ENCODE measurements around the gene PITPNM3. TPM values are rescaled to one million over a fixed set of nuclear protein-coding genes. Genes with fewer than 3 reads are reported as not detected.

Gene PITPNM3
- total RNA-seq, 1 experiment from 2014 or later: 0.71 TPM

- no peak for DNase-seq (ENCODE audit: low spot score)
These were observed 13.0 kb downstream of the PITPNM3 start for GRCh38 chr17:6543079-6544010.

GRCh38 chr17:6542577-6542976 lies 13.8 kb downstream of the PITPNM3 start:
- Histone ChIP-seq H3K27ac (ENCODE audit: low read depth, low read length, poor library complexity, severe bottlenecking) (no peak overlapping the region), H3K9me3 (ENCODE audit: low read depth, low read length, poor library complexity, severe bottlenecking) (no peaks in the 10 kb centered on the region), H3K4me1 (ENCODE audit: insufficient read depth, low read length, poor library complexity, severe bottlenecking) (no peaks in the 10 kb centered on the region), H3K4me3 (ENCODE audit: low read depth, low read length, poor library complexity, severe bottlenecking) (no peak overlapping the region), H3K27me3 (replicated peaks; ENCODE audit: insufficient read depth, low read depth, low read length, poor library complexity) (no peaks in the 10 kb centered on the region), H3K36me3 (ENCODE audit: insufficient read depth, low read length, poor library complexity, severe bottlenecking) (no peaks in the 10 kb centered on the region)
- POLR2A ChIA-PET (ENCODE audit: low non-redundant PET): no interaction called here
- intact Hi-C loops (cut with micrococcal nuclease; ENCODE audit: unreplicated experiment): no loop called here
- BruUV-seq (replicated peaks): no TSS peak
- TF ChIP-seq CTCF (conservative IDR thresholded peaks at IDR 0.05; ENCODE audit: low read depth, low read length) (no peak), EZH2 (IDR thresholded peaks at IDR 0.05; ENCODE audit: borderline replicate concordance, low read depth, low read length, poor library complexity, severe bottlenecking) (no peak)
- CTCF ChIA-PET: no interaction called here
- no peak for DNase-seq (ENCODE audit: low spot score)

More at GRCh38 chr17:6543079-6544010, 13.0 kb downstream of the PITPNM3 start:
- no TSS peak for BruUV-seq (replicated peaks)
- Histone ChIP-seq H3K4me3 (ENCODE audit: low read depth, low read length, poor library complexity, severe bottlenecking) (no peak overlapping the region), H3K27ac (ENCODE audit: low read depth, low read length, poor library complexity, severe bottlenecking) (no peak overlapping the region), H3K27me3 (replicated peaks; ENCODE audit: insufficient read depth, low read depth, low read length, poor library complexity) (no peaks in the 10 kb centered on the region), H3K4me1 (ENCODE audit: insufficient read depth, low read length, poor library complexity, severe bottlenecking) (no peaks in the 10 kb centered on the region), H3K9me3 (ENCODE audit: low read depth, low read length, poor library complexity, severe bottlenecking) (no peaks in the 10 kb centered on the region), H3K36me3 (ENCODE audit: insufficient read depth, low read length, poor library complexity, severe bottlenecking) (no peaks in the 10 kb centered on the region)
- POLR2A ChIA-PET (ENCODE audit: low non-redundant PET): no interaction called here
- intact Hi-C loops (cut with micrococcal nuclease; ENCODE audit: unreplicated experiment): no loop called here
- CTCF ChIA-PET: no interaction called here
- TF ChIP-seq CTCF (conservative IDR thresholded peaks at IDR 0.05; ENCODE audit: low read depth, low read length) (no peak), EZH2 (IDR thresholded peaks at IDR 0.05; ENCODE audit: borderline replicate concordance, low read depth, low read length, poor library complexity, severe bottlenecking) (no peak)

DNA sequence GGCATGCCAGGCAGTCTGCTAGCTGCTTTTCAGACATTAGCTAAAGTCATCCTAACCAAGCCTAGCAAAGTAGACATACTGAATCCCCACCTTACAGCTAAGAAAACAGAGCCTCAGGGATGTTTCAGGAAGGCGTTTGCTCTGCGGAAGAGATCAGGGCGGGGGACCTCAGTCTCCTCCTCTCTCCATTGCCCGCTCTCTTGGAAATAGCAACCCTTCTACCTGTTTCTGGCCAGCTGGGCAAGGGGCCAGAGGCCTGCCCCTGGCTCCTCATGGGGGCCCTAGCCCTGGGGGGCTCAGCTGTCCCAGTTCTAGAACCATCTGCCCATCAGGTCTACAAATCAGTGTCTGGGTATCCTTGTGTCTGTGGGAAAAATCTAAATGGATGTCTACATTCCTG lies 14.5 kb downstream of the PITPNM3 start:
- BruUV-seq (replicated peaks): no TSS peak
- Histone ChIP-seq H3K4me3 (ENCODE audit: low read depth, low read length, poor library complexity, severe bottlenecking) (no peak overlapping the region), H3K27ac (ENCODE audit: low read depth, low read length, poor library complexity, severe bottlenecking) (no peak overlapping the region), H3K4me1 (ENCODE audit: insufficient read depth, low read length, poor library complexity, severe bottlenecking) (no peaks in the 10 kb centered on the region), H3K9me3 (ENCODE audit: low read depth, low read length, poor library complexity, severe bottlenecking) (no peaks in the 10 kb centered on the region), H3K27me3 (replicated peaks; ENCODE audit: insufficient read depth, low read depth, low read length, poor library complexity) (no peaks in the 10 kb centered on the region), H3K36me3 (ENCODE audit: insufficient read depth, low read length, poor library complexity, severe bottlenecking) (no peaks in the 10 kb centered on the region)
- CTCF ChIA-PET: no interaction called here
- TF ChIP-seq EZH2 (IDR thresholded peaks at IDR 0.05; ENCODE audit: borderline replicate concordance, low read depth, low read length, poor library complexity, severe bottlenecking) (no peak), CTCF (conservative IDR thresholded peaks at IDR 0.05; ENCODE audit: low read depth, low read length) (no peak)
- DNase-seq (ENCODE audit: low spot score): no peak
- intact Hi-C loops (cut with micrococcal nuclease; ENCODE audit: unreplicated experiment): no loop called here
- POLR2A ChIA-PET (ENCODE audit: low non-redundant PET): no interaction called here

All from A673 (cell line).